Activated CD4-positive, alpha-beta T cell treated with anti-CD3 and anti-CD28 coated beads, Interleukin-2, Interleukin-6, amounts not matched to agents 100 ng/mL and 50 ng/mL, durations not matched to agents 16 hours and 8 hours (primary cell): ENCODE measurements around the gene MST1.

ENCODE experiments used
- DNase-seq: peaks from one replicate; pipeline ENCODE4 v3.0.0-alpha.2; 2020

The MST1 gene

GRCh38 chr3:49717959-49718857 is 28.9 kb upstream of the MST1 start:
- DNase-seq, result no peak

GRCh38 chr3:49717211-49717958 is 28.1 kb upstream of the MST1 start:
- no peak for DNase-seq

GRCh38 chr3:49716691-49717210 is 27.5 kb upstream of the MST1 start:
- no peak for DNase-seq

- no peak for DNase-seq
Observed at GRCh38 chr3:49716169-49716568, 26.9 kb upstream of the MST1 start.

- DNase-seq, result no peak
Observed at GRCh38 chr3:49715611-49716121, 26.4 kb upstream of the MST1 start.

GRCh38 chr3:49714728-49715550 is 25.7 kb upstream of the MST1 start:
- DNase-seq, result no peak

- DNase-seq, result no peak
Observed at GRCh38 chr3:49713336-49714105, 24.2 kb upstream of the MST1 start.

- DNase-seq, result no peak
Observed at GRCh38 chr3:49712631-49713317, 23.5 kb upstream of the MST1 start.

GRCh38 chr3:49712166-49712565 is 22.9 kb upstream of the MST1 start:
- DNase-seq, result no peak

GRCh38 chr3:49711489-49711888 is 22.2 kb upstream of the MST1 start:
- DNase-seq, result no peak

- no peak for DNase-seq
Observed at GRCh38 chr3:49709852-49710251, 20.6 kb upstream of the MST1 start.

- DNase-seq, result no peak
Observed at GRCh38 chr3:49707113-49707480, 17.8 kb upstream of the MST1 start.

GRCh38 chr3:49706456-49707112 is 17.3 kb upstream of the MST1 start:
- DNase-seq, result no peak

GRCh38 chr3:49705390-49705960 is 16.2 kb upstream of the MST1 start:
- no peak for DNase-seq

GRCh38 chr3:49704629-49705028 is 15.4 kb upstream of the MST1 start:
- DNase-seq, result no peak

- no peak for DNase-seq
Observed at GRCh38 chr3:49703956-49704355, 14.7 kb upstream of the MST1 start.

GRCh38 chr3:49703443-49703927 is 14.2 kb upstream of the MST1 start:
- DNase-seq, result peak; percentile 73

GRCh38 chr3:49702672-49703071 is 13.4 kb upstream of the MST1 start:
- no peak for DNase-seq

GRCh38 chr3:49701388-49702077 is 12.3 kb upstream of the MST1 start:
- no peak for DNase-seq
